HL-60 (cell line): Measurements from ENCODE around the gene PSRC1.
"Not testable (repeated sequence)": the region's sequence is repeated elsewhere in the genome, so short reads cannot be mapped to it uniquely, and the experiment has no call there.

Source experiments
- DNase-seq, 2 experiments: peaks; one replicate each; pipeline ENCODE4 v3.0.0-alpha.2; 2010 to 2020; ENCODE audit warnings: low read depth in 1 of 2, low spot score in 1 of 2
- H3K27ac ChIP-seq: fragments of 250-450 bp; sonication (Bioruptor Pico); replicated peaks from 2 replicates; pipeline ENCODE4 v1.5.1; 2020; ENCODE audit warnings: mild to moderate bottlenecking, moderate library complexity
- H3K27me3 ChIP-seq: fragments of 250-450 bp; sonication (Bioruptor Pico); 2 replicates; pipeline ENCODE4 v1.5.1; 2021; ENCODE audit warnings: mild to moderate bottlenecking, moderate library complexity; ENCODE audit not compliant: insufficient read depth, poor library complexity, severe bottlenecking
- H3K4me3 ChIP-seq: replicated peaks from 2 replicates; pipeline ENCODE4 v1.5.1; 2011; ENCODE audit warnings: mild to moderate bottlenecking, control low read depth, low read length; ENCODE audit not compliant: insufficient read depth
- CTCF ChIP-seq: IDR thresholded peaks from one replicate; pipeline ENCODE4 v1.5.1; 2011; ENCODE audit warnings: low read length, control low read depth, inconsistent platforms; ENCODE audit not compliant: insufficient read depth
- GABPA ChIP-seq: IDR thresholded peaks from 2 replicates; pipeline ENCODE4 v1.6.1; 2012; ENCODE audit warnings: low read depth
- POLR2AphosphoS5 ChIP-seq: IDR thresholded peaks from 2 replicates; pipeline ENCODE4 v1.6.1; 2012; ENCODE audit warnings: low read depth
- REST ChIP-seq: IDR thresholded peaks from 2 replicates; pipeline ENCODE4 v1.6.1; 2012; ENCODE audit warnings: low read depth; ENCODE audit not compliant: insufficient replicate concordance
- SPI1 ChIP-seq: IDR thresholded peaks from 2 replicates; pipeline ENCODE4 v1.6.1; 2012; ENCODE audit warnings: low read depth, mild to moderate bottlenecking, borderline replicate concordance

The PSRC1 gene

GRCh38 chr1:109309347-109309746, 26.4 kb upstream of the PSRC1 start:
- H3K27me3 ChIP-seq, result peaks cover 2% of the 10 kb centered on the region
- DNase-seq, result no peak
- no peak for TF ChIP-seq REST
- TF ChIP-seq SPI1, result no peak
- TF ChIP-seq POLR2AphosphoS5, result no peak
- TF ChIP-seq CTCF, result no peak
- TF ChIP-seq GABPA, result no peak
- no peak overlapping the region for H3K4me3 ChIP-seq
- no peak overlapping the region for H3K27ac ChIP-seq

GRCh38 chr1:109307274-109308021, 24.5 kb upstream of the PSRC1 start:
- TF ChIP-seq REST, result no peak
- no peak for TF ChIP-seq POLR2AphosphoS5
- TF ChIP-seq GABPA, result no peak
- no peak for TF ChIP-seq CTCF
- TF ChIP-seq SPI1, result peak; percentile 81
- Histone ChIP-seq H3K4me3 (no peak overlapping the region), H3K27me3 (no peaks in the 10 kb centered on the region), H3K27ac (no peak overlapping the region)
- peak in 1 of 2 experiments; percentile 17 for DNase-seq

- TF ChIP-seq SPI1 (no peak), CTCF (no peak), POLR2AphosphoS5 (no peak), REST (no peak), GABPA (no peak)
- no peaks in the 10 kb centered on the region for H3K27me3 ChIP-seq
Observed at GRCh38 chr1:109306832-109307273, 23.9 kb upstream of the PSRC1 start, which contains the start of gene MYBPHL. Gene MYBPHL (minus strand): TSS chr1:109307011. CDS start chr1:109306991, 20 bp downstream.

GRCh38 chr1:109305991-109306390, 23.0 kb upstream of the PSRC1 start:
- not testable (repeated sequence) for DNase-seq, H3K27me3 ChIP-seq, H3K27ac ChIP-seq, H3K4me3 ChIP-seq

More at GRCh38 chr1:109306832-109307273, 23.9 kb upstream of the PSRC1 start, which contains the start of gene MYBPHL:
- DNase-seq, result no peak
- Histone ChIP-seq H3K27ac (no peak within 1 kb of the TSS), H3K4me3 (no peak within 1 kb of the TSS)
